ENCODE results near the gene GRAMD1B. TPM values are rescaled to one million over a fixed set of nuclear protein-coding genes. Genes with fewer than 3 reads are reported as not detected.

GRAMD1B gene
- total and polyA plus RNA-seq, 2 experiments from 2014 or later, result 9.0 to 20.4 TPM

GRCh38 chr11:123469089-123469488, 39.0 kb downstream of the GRAMD1B start:
- Histone ChIP-seq H3K36me3 (replicated peaks; ENCODE audit: insufficient read depth, low read depth) (no peaks in the 10 kb centered on the region), H3K27me3 (no peaks in the 10 kb centered on the region), H2AFZ (no peak overlapping the region), H3K9me2 (replicated peaks; ENCODE audit: insufficient read depth) (no peaks in the 10 kb centered on the region), H3K9me3 (ENCODE audit: low read depth) (no peaks in the 10 kb centered on the region), H3K4me3 (no peak overlapping the region), H3K79me2 (no peaks in the 10 kb centered on the region), H4K20me1 (ENCODE audit: insufficient read depth, poor library complexity, severe bottlenecking) (no peaks in the 10 kb centered on the region), H3K4me2 (no peak overlapping the region), H3K27ac (no peak overlapping the region), H3K4me1 (ENCODE audit: insufficient read depth) (peaks cover 2% of the 10 kb centered on the region)
- WGBS (ENCODE audit: low lambda C conversion rate, missing lambda C conversion rate), result 50% methylated on average over 7 of the region's 7 CpGs
- DNase-seq (ENCODE audit: low spot score), result no peak
- TF ChIP-seq EZH2phosphoT487 (IDR thresholded peaks at IDR 0.05; ENCODE audit: low read depth, severe bottlenecking, unreplicated experiment), result no peak
- TF ChIP-seq CTCF (IDR thresholded peaks at IDR 0.05; ENCODE audit: poor library complexity), result no peak
- no peak for TF ChIP-seq EZH2 (IDR thresholded peaks at IDR 0.05; ENCODE audit: borderline replicate concordance)

DNA sequence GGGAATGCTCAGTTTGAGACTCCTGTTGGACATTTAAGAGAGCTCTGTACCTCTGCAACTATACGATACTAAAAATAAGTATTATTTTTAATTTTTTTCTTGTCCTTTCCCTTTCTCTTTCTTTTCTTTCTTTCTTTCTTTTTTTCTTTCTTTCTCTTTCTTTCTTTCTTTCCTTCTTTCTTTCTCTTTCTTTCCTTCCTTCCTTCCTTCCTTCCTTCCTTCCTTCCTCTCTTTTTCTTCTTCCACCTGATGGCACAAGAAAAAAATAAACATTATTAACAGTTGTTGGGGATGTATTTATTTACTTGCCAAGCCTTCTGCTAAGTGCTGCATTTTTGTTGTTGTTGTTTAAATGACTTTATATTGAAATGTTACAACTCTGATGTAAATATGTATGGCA, 39.5 kb downstream of the GRAMD1B start:
- Histone ChIP-seq H2AFZ (no peak overlapping the region), H3K4me3 (no peak overlapping the region), H3K9me2 (replicated peaks; ENCODE audit: insufficient read depth) (no peaks in the 10 kb centered on the region), H3K27me3 (no peaks in the 10 kb centered on the region), H3K4me2 (no peak overlapping the region), H3K4me1 (ENCODE audit: insufficient read depth) (peaks cover 2% of the 10 kb centered on the region), H4K20me1 (ENCODE audit: insufficient read depth, poor library complexity, severe bottlenecking) (no peaks in the 10 kb centered on the region), H3K27ac (no peak overlapping the region), H3K9me3 (ENCODE audit: low read depth) (no peaks in the 10 kb centered on the region), H3K79me2 (no peaks in the 10 kb centered on the region), H3K36me3 (replicated peaks; ENCODE audit: insufficient read depth, low read depth) (no peaks in the 10 kb centered on the region)
- TF ChIP-seq EZH2phosphoT487 (IDR thresholded peaks at IDR 0.05; ENCODE audit: low read depth, severe bottlenecking, unreplicated experiment) (no peak), CTCF (IDR thresholded peaks at IDR 0.05; ENCODE audit: poor library complexity) (no peak), EZH2 (IDR thresholded peaks at IDR 0.05; ENCODE audit: borderline replicate concordance) (no peak)
- no peak for DNase-seq (ENCODE audit: low spot score)
- 94% methylated on average over 1 of the region's 1 CpG for WGBS (ENCODE audit: low lambda C conversion rate, missing lambda C conversion rate)

- no peak overlapping the region for H2AFZ ChIP-seq
- no peaks in the 10 kb centered on the region for H3K27me3 ChIP-seq
- H3K4me2 ChIP-seq, result no peak overlapping the region
- no peaks in the 10 kb centered on the region for H3K79me2 ChIP-seq
- H3K4me1 ChIP-seq (ENCODE audit: insufficient read depth), result peaks cover 2% of the 10 kb centered on the region
- DNase-seq (ENCODE audit: low spot score), result no peak
- WGBS (ENCODE audit: low lambda C conversion rate, missing lambda C conversion rate), result 79% methylated on average over 4 of the region's 4 CpGs
- no peaks in the 10 kb centered on the region for H3K9me3 ChIP-seq (ENCODE audit: low read depth)
- TF ChIP-seq CTCF (IDR thresholded peaks at IDR 0.05; ENCODE audit: poor library complexity) (no peak), EZH2phosphoT487 (IDR thresholded peaks at IDR 0.05; ENCODE audit: low read depth, severe bottlenecking, unreplicated experiment) (no peak), EZH2 (IDR thresholded peaks at IDR 0.05; ENCODE audit: borderline replicate concordance) (no peak)
- no peaks in the 10 kb centered on the region for H4K20me1 ChIP-seq (ENCODE audit: insufficient read depth, poor library complexity, severe bottlenecking)
- H3K4me3 ChIP-seq, result no peak overlapping the region
- H3K36me3 ChIP-seq (replicated peaks; ENCODE audit: insufficient read depth, low read depth), result no peaks in the 10 kb centered on the region
- H3K27ac ChIP-seq, result no peak overlapping the region
- H3K9me2 ChIP-seq (replicated peaks; ENCODE audit: insufficient read depth), result no peaks in the 10 kb centered on the region
These were observed 40.8 kb downstream of the GRAMD1B start for GRCh38 chr11:123470842-123471241.
